B cell (primary cell): ENCODE measurements around the gene GATAD2A.

ENCODE experiments used
- EZH2 ChIP-seq: IDR thresholded peaks from 2 replicates; pipeline ENCODE4 v1.6.1; 2012; ENCODE audit warnings: borderline replicate concordance, low read depth, mild to moderate bottlenecking, moderate library complexity, low read length; ENCODE audit not compliant: insufficient read depth, poor library complexity, severe bottlenecking
- TF ChIP-seq, protein P1 (sequence below): fragments of 200-600 bp; IDR thresholded peaks from one replicate; pipeline ENCODE4 v1.8.0; 2022; ENCODE audit warnings: antibody characterized with exemption, mild to moderate bottlenecking

DNA sequence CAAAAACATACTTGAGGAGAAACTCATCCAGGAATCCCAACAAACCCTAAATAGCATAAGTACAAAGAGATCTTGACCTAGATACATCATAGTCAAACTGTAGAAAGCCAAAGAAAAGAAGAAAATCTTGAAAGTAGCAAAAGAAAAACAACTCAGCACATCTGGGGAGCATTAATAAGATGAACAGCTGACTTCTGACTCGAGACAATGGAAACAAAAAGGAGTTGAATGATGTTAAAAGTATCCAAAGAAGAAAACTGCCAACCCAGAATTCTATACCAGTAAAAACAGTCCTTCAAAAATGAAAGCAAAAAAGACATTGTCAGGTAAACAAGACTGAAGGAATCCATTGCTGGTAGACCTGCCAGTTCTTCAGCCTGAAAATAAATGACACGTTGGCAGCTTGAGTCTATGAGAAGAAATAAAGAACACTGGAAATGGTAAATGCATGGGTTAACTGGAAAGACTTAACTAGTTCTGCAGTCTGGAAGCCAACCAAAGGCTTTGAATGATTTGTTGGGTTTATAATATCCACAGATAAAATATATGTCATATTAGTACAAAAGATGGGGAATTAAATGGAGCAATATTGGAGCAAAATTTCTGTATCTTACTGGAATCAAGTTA lies 63.1 kb downstream of the GATAD2A start:
- TF ChIP-seq, protein P1, sequence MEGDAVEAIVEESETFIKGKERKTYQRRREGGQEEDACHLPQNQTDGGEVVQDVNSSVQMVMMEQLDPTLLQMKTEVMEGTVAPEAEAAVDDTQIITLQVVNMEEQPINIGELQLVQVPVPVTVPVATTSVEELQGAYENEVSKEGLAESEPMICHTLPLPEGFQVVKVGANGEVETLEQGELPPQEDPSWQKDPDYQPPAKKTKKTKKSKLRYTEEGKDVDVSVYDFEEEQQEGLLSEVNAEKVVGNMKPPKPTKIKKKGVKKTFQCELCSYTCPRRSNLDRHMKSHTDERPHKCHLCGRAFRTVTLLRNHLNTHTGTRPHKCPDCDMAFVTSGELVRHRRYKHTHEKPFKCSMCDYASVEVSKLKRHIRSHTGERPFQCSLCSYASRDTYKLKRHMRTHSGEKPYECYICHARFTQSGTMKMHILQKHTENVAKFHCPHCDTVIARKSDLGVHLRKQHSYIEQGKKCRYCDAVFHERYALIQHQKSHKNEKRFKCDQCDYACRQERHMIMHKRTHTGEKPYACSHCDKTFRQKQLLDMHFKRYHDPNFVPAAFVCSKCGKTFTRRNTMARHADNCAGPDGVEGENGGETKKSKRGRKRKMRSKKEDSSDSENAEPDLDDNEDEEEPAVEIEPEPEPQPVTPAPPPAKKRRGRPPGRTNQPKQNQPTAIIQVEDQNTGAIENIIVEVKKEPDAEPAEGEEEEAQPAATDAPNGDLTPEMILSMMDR: no peak
- no peak for TF ChIP-seq EZH2
